Stimulated activated CD4-positive, alpha-beta T cell treated with anti-CD3 and anti-CD28 coated beads, TNF-alpha, amount 100 ng/mL, for 4 hours (primary cell): ENCODE results near the gene NFXL1.
"Not testable (repeated sequence)": the region's sequence is repeated elsewhere in the genome, so short reads cannot be mapped to it uniquely, and the experiment has no call there.

ENCODE experiments used
- DNase-seq, 3 experiments: peaks; one replicate each; pipeline ENCODE4 v3.0.0-alpha.2; 2020; ENCODE audit warnings: low read depth in 3 of 3

NFXL1 gene

GRCh38 chr4:47914220-47914925 lies at the start of gene NFXL1:
TSS of gene NFXL1 (minus strand) at chr4:47914583. CDS start at chr4:47914203, 380 bp downstream.
- peak; percentile 85 to 94 (median 93) for DNase-seq

GRCh38 chr4:47954677-47955076 lies 40.3 kb upstream of the NFXL1 start:
- DNase-seq: no peak

GRCh38 chr4:47954245-47954644 lies 39.9 kb upstream of the NFXL1 start:
- DNase-seq: no peak

GRCh38 chr4:47945930-47946726 lies 31.7 kb upstream of the NFXL1 start:
- DNase-seq: no peak

- DNase-seq: no peak
These were observed 27.9 kb upstream of the NFXL1 start for GRCh38 chr4:47942081-47942819.

GRCh38 chr4:47939456-47939855 lies 25.1 kb upstream of the NFXL1 start:
- no peak for DNase-seq

- DNase-seq: no peak
These were observed 22.0 kb upstream of the NFXL1 start for GRCh38 chr4:47936336-47936735.

GRCh38 chr4:47933840-47934239 lies 19.5 kb upstream of the NFXL1 start:
- DNase-seq: no peak

- no peak for DNase-seq
These were observed 16.8 kb upstream of the NFXL1 start for GRCh38 chr4:47930971-47931804.

- DNase-seq: no peak
These were observed 15.4 kb upstream of the NFXL1 start for GRCh38 chr4:47929682-47930201.

GRCh38 chr4:47926667-47927258 lies 12.4 kb upstream of the NFXL1 start:
- peak in 2 of 3 experiments; percentile 6 to 9 for DNase-seq

- DNase-seq: not testable (repeated sequence)
These were observed 8.9 kb upstream of the NFXL1 start for GRCh38 chr4:47923261-47923608.

GRCh38 chr4:47922436-47923260 lies 8.3 kb upstream of the NFXL1 start:
- not testable (repeated sequence) for DNase-seq

GRCh38 chr4:47917163-47917562 lies 2.8 kb upstream of the NFXL1 start:
- not testable (repeated sequence) for DNase-seq

GRCh38 chr4:47915378-47915777 lies 995 bp upstream of the NFXL1 start:
- no peak for DNase-seq

GRCh38 chr4:47914926-47915237 lies 499 bp upstream of the NFXL1 start:
- DNase-seq: no peak

- DNase-seq: peak; percentile 5 to 30 (median 26)
These were observed 543 bp downstream of the NFXL1 start for GRCh38 chr4:47913861-47914219.

- DNase-seq: no peak
These were observed 1.1 kb downstream of the NFXL1 start for GRCh38 chr4:47913330-47913729.

- no peak for DNase-seq
These were observed 7.2 kb downstream of the NFXL1 start for GRCh38 chr4:47907089-47907646.

- no peak for DNase-seq
These were observed 14.7 kb downstream of the NFXL1 start for GRCh38 chr4:47899639-47900038.
